GM21515 (cell line): ENCODE results near the gene CHGA.

Source experiments
- ATAC-seq: cut with Tn5 transposase; IDR thresholded peaks from one replicate; pipeline ENCODE4 v1.9.1; 2021; ENCODE audit not compliant: unreplicated experiment

The CHGA gene

DNA sequence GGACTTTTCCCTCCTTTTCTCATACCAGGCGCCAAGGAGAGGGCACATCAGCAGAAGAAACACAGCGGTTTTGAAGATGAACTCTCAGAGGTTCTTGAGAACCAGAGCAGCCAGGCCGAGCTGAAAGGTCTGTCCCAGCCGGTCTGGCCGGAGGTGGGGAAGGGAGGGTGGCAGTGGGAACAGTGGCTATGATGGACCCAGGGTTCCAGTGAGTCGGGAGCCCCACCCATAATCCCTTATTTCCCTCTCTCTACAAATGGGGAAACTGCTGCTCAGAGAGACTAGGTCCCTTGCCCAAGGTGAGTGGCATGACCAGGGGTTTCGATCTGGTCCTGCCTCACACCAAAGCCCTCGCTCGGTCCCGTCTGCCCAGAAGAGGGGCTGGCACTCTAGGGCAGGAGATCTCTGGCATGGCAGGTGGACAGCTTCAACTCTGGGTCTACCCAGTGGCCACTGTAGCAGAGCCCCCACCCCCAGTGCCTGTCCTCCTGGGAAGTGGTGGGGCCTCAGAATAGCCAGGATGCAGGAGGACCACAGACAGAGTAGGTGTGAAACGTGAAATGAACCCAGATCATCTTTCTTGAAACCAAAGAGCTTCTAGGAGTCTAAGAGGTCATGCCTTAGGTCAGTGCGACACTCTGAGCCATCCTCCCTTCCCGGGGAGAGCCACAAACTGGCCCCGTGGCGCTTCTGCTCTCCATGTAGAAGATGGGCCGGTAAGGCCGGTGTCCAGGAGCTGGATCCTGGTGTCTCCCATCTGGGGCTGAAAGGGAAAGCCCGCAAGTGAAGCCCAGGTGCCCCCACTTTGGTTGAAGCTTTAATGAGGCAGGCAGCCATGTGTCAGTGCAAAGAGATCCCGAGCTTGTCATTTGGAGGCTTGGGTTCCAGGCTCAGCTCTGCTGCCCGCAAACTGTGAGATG, 7.0 kb downstream of the CHGA start:
- no peak for ATAC-seq

DNA sequence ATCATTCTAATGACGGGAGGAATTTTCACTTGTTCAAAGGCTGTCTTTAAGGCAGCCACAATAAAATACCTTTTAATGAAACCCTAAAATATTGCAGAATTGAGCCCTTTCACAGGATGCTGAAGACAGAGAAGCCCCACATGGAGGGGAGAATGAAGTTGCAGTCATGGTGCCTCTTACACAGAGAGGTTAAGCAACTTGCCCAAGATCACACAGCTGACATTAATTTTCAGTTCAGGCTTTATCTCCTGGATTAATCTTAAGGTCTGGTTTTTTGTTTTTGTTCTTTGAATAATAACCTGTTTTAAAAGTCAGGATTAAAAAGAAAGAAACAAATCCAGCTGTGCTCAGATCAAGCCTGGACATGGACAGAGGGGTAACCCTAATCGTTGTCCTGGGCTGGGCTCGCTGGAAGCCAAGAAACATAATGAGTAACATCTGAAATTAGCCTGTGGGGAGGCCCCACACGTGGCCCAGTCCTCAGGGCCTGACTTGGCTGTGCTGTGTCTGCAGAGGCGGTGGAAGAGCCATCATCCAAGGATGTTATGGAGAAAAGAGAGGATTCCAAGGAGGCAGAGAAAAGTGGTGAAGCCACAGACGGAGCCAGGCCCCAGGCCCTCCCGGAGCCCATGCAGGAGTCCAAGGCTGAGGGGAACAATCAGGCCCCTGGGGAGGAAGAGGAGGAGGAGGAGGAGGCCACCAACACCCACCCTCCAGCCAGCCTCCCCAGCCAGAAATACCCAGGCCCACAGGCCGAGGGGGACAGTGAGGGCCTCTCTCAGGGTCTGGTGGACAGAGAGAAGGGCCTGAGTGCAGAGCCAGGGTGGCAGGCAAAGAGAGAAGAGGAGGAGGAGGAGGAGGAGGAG, 8.0 kb downstream of the CHGA start:
- ATAC-seq = no peak

DNA sequence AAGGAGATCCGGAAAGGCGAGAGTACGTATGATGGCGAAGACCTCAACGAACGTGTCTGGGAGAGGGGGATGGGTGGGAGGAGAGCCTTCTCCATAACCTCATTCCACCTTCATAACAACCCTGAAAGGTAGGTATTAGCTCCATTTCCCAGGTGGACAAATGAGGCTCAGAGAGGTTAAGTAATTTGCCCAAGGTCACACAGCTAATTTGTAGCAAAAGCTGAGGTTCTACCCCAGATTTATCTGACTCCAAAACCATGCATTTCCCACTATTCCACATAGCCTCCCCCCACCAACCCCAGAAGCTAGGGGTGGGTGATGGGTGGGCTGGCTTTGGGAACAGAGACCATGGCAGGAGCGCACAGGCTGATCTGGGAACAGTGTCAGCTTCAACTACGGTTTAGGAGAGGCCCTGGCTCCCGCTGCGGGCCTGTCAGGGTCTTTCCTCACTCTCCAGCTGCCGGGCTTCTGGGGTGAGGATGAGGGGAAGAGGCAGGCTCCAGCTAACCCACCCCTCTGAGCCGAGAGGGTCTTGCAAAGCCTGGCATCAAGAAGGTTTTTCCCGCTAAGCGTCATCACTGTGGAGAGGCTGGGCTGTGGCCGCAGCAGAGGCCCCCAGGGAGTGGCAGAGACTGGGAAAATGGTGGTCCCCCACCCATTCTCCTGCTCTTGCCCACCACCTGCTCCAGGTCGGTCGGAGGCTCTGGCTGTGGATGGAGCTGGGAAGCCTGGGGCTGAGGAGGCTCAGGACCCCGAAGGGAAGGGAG, 8.9 kb downstream of the CHGA start:
- no peak for ATAC-seq

DNA sequence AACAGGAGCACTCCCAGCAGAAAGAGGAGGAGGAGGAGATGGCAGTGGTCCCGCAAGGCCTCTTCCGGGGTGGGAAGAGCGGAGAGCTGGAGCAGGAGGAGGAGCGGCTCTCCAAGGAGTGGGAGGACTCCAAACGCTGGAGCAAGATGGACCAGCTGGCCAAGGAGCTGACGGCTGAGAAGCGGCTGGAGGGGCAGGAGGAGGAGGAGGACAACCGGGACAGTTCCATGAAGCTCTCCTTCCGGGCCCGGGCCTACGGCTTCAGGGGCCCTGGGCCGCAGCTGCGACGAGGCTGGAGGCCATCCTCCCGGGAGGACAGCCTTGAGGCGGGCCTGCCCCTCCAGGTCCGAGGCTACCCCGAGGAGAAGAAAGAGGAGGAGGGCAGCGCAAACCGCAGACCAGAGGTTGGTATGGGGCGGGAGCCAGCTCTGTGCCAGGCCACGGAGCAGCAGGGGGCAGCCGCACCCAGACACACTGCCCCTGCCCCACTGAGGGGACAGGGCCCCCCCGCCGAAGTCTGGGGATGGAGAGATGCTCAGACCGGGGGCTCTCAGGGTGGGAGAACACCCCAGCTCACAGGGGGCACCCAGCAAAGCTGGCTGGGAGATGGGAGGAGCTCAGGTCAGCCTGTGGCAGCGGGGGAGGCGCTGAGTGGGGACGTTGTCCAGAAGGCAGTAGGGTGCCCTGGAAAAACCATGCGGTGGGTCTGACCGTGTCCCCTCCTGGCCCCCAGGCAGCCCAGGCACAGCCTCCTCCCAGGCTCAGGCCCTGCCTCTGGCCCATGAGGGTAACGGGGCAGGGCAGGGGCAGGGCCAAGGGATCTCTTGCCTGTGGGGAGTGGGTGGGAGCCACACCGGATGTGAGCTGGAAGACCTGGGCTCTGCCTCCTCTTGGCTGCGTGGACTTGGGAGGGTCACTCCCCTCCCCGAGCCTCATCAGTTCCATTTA, 9.8 kb downstream of the CHGA start:
- ATAC-seq = no peak

DNA sequence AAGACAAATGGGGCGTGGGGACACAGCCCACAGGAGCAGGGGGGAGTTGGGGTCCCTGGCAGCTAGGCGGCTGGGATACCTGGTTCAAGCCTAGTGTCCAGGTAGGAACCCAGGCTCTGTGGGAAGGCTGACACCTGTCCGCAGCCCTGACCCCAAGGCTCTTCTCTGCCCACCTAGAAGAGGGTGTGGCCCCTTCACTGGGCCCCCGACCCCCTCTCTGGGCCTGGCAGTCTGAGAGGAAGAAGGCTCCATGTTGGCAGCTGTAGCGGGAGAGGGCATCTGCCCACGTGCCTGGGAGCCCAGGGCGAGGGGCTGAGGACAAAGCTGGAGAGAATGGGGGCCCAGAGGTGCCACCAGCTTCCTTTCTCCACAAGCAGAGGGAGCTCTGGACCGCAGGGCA, 10.5 kb downstream of the CHGA start:
- no peak for ATAC-seq

DNA sequence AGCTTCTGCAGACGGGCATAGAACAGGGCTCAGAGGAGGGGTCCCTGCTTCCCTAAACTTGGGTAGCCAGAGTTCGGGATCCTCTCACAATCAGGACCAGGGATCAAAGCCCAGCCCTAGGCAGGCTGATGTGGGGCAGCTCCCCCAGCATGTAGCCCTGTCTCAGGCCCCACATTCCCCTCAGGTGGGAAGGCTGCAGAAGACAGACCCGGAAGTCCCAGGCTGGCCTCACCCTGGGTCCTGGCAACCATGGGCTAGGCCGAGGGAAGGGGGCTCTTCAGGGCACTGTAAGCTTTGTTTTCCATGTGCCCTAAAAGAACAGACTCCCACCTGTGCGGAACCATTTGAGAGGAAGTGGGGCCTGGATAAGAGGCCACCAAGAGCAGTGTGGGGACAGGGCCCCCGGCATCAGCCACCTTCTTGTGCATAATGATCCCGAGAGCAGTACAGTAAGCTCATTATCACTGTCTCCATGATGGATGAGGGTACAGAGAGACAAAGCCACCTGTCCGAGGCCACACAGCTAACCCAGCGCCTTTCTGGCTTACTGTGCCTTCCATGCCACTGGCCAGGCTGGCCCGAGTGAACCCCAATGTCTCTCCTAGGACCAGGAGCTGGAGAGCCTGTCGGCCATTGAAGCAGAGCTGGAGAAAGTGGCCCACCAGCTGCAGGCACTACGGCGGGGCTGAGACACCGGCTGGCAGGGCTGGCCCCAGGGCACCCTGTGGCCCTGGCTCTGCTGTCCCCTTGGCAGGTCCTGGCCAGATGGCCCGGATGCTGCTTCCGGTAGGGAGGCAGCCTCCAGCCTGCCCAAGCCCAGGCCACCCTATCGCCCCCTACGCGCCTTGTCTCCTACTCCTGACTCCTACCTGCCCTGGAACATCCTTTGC, 11.5 kb downstream of the CHGA start:
- no peak for ATAC-seq

DNA sequence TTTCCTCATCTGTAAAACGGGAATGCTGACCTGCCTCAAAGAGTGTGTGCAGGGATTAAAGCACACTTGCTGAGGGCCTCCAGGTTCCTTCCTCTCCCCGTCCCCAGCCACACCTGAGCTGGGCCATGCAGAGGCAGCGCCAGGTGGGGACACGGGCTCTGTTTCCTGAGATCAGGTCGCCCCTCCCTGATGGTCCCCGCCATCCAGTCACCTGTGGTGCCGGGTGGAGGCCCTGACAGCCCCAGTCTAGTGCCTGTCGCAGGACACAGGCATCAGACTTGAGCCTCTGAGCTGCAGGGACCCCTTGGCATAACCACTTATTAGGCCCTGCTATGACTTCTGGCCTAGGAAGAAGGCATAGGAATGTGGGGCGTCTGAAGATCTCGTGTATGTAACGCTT, 12.5 kb downstream of the CHGA start:
- no peak for ATAC-seq

DNA sequence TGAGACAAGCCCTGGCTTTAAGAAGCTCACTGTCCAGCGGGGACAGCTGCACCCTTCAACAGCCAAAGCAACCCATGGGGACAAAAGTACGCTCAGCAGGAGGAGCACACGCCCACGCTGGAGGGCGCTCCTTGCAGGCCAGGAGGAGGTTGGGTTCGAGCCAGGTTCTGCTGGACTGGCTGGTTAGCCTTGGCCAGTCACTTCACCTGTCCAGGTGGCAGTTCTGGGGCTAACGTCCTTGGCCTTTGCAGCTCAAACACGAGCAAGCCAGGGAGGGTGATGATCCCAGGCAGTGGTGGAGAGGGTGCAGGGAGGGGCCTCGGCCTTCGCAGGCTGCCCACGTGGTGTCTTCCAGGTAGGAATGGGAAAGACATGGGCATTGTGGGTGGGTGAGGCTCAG, 13.1 kb downstream of the CHGA start:
- no peak for ATAC-seq

DNA sequence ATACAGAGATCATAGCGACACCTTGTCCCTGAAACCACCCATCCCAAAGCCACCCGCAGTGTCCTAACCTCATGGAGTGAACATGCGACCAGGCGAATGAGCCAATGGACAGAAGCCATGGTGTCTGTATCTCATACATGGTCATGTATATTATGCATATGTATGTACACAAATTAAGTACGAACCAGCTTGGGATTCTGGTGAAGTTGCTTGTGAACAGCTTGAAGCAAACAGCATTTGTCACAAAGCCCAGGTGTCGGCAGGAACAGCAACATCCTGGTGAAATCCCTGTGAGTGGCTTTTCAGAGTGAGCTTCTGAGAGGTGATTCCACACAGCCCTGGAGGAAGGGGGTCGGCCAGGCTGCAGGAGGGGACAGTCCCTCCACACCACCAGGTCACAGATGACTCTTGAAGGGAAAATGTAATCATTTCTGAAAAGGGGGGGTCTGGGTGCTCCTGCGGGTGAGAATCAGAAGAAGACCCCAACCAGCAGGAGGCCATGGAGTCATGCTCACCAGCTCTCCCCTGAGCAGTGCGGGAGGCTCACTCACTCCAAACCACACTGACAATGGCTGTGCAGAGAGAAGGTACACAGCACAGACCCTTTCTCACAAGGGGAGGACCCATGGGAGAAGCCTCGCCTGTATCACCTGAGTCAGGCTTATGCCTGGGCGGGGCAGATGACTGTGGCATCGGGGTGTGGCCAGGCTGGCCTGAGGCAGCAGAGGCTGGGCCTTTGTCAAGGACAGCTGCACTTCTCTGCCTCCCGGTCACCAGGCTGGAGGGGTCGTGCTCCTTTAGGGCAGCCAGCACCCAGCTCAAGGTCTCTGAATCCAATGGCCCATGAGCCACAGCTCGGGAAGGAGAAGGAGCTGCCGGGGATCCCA, 14.3 kb downstream of the CHGA start:
- ATAC-seq = no peak

DNA sequence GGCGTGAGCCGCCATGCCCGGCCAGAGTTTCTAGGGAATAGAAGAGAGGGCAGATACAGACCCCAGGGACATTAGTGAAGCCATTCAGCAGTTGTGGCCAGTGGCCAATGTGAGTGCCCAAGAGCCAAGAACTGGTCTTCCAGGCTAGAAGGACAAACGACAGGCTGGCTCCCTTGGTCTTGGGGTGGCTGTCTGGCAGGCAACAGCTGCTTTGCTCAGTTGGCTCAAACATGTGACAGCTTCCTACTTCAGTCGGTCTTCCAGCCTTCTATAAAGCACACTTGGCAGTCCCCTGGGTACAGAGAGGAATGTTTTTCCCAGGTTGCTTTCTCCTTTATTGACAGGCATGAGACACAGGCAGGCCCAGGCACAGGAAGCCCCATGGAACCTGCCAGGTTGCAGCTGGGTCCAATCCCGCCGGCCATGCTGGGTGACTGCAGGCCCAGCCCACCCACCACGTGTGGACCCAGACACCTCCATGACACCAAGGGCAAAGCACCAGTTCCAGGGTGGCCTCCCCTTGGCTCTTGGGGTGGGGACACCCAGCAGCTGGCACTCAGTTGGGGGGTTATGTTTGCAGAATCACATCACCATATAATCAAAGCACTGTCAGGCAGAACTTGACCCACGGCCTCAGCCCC, 15.4 kb downstream of the CHGA start:
- no peak for ATAC-seq

DNA sequence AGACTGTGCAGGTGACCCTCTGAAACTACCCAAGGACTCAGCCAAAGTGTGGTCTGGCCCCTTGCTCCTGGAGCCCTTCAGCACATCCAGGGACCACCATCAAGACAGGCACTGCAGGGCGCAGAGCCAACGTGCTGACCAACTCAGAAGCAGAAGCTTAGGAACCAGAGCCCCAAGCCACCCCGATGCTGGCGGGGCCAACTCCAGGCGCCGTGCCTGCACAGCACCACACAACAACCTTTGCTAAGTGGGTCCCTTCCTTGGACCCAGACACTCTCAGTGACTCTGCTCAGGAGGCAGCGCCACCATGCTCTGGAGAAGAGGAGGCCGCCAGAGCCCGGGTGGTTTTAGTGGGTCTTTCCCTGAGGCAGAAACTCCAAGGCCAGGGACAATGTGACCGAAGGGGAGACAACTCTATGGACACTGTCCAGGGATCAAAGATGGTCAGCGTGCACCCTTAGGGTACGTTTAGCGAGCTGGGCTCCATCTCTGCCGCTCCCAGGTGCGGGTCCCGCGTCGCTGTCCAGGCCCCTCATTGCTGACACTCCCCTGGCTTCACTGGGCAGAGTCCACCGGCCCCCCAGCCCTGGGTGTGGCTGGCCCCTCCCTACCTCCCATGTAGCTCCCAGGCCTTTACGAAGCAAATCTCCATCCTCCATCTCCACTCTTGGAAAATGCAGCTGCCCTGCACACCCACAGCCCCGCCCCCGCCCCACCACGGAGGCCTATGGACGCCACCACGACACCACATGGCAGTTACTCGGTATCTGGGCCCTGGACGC, 16.1 kb downstream of the CHGA start:
- ATAC-seq = no peak

DNA sequence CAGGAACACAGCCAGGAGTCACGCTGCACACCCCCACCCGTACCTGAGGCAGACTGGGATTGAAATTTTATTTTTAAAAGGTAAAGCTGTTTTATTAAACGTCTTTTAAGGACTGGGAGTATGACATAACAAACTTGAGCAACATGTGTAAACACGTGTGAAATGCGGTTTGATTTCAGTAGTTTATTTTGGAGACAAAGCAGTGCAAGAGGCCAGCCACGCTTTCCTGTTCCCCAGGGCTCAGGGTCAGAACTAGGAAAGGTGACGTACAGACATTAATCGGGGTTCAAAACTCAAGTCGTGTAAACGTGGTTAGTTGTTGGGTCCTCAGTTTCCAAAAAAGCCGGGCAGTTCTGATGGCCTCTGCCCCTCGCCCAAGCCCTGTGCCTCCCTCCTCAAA, 16.7 kb downstream of the CHGA start:
- ATAC-seq = no peak

DNA sequence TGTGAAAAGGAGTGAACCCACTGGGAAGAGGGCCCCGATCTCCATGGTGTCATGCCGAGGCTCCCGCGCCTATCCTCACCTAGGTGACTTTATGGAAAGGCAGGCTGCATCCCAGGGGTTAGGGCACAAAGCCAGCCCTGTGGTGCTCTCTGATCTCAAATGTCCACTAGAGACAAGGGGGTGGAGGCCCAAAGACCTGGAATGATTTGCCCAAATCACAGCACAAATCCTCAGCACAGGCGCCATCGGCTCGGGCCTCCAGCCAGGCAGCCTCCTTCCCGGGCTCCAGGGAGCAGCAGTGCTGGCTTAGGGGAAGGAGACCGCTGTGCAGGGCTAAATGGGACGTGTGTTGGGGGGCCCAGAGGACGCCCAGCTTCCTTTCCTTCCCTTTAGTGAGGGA, 17.6 kb downstream of the CHGA start:
- ATAC-seq = no peak

DNA sequence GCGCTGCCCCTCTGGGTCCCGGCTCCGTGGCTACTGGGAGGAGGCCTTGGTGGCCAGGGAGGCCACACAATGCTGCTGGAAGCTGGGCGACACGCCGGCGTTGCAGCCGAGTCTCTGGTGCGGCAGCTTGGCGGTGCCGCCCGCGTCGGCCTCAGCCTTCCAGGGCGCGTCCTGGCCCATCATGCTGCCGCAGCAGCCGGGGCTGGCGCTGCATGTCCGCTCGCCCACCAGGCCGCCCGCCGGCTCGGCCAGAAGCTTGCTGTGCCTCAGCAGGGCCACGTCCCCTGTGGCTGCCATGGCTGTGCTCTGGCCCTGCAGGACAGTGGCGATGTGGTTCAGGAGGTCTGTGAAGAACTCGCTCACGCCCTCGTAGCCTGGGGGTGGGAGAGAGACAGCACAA, 18.6 kb downstream of the CHGA start:
- no peak for ATAC-seq

DNA sequence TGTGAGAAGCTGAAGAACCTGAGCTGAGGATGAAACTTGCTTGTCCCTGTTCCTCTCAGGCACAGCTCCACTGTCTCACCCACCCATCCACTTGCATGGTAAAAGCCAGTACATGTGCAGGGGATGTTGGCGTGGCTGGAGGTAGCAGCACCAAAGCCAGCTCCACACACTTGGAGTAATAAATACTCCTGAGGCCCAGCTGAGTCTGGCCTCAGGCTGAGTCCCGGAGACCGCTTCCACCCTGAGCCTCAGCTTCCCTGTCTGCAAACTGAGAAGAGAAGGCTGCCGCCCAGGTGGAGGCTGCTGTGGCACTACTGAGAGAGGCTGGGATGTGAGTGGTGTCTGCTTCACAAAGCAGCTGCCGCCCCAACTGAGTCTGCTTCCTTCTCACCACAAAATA, 19.2 kb downstream of the CHGA start:
- no peak for ATAC-seq

DNA sequence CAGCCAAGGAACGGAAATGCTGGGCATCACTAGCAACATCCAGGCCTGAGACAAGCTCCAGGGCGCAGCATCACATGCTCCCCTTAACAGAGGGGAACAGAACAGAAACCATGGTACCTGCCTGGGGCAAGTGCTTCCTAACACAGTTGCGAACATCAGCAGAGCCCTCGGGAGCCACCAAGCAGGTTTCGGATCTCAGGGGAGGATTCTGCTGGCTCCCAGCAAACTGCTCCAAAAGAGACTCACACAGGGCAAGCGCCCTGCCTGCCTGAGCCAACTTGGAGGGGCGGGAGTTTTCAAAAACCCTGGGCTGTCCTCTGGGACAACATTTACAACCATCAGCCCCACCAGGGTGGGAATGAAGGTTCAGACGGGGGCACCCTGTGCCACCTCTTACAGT, 19.6 kb downstream of the CHGA start:
- ATAC-seq = no peak
